ENCODE data around the gene LRRC37A.
"Not testable (repeated sequence)": the region's sequence is repeated elsewhere in the genome, so short reads cannot be mapped to it uniquely, and the experiment has no call there.

Gene LRRC37A

DNA sequence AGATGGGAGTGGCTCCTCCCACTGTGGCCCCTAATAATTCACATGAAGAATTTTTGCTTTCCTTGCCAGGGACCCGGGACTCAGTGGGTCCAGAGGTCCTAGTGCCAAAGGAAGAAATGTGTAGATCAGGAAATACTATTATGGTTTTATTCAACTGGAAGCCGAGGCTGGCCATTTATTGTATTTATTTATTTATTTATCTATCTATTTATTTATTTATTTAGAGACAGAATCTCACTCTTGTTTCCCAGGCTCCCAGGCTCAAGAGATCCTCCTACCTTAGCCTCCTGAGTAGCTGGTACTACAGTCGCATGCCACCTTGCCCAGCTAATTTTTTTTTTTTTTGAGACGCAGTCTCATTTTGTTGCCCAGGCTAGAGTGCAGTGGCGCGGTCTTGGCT, 40.7 kb upstream of the LRRC37A start:
- not testable (repeated sequence) for H3K23ac ChIP-seq (ENCODE audit: low read length); H2BK5ac ChIP-seq (ENCODE audit: low read depth, low read length, poor library complexity); H3K36me3 ChIP-seq (ENCODE audit: control insufficient read depth in 1 of 2, insufficient read depth in 2 of 2, low read length in 2 of 2); H3K27me3 ChIP-seq (ENCODE audit: insufficient read depth, low read length); H2BK12ac ChIP-seq (ENCODE audit: low read length); H2AK5ac ChIP-seq (ENCODE audit: low read length); H3K79me1 ChIP-seq (ENCODE audit: low read length); H4K91ac ChIP-seq (ENCODE audit: low read depth, low read length); H4K12ac ChIP-seq (ENCODE audit: low read depth, low read length); H3K4me1 ChIP-seq (ENCODE audit: control insufficient read depth in 1 of 2, insufficient read depth in 2 of 2, low read length in 2 of 2); H2BK120ac ChIP-seq (ENCODE audit: insufficient read depth, low read length, poor library complexity); H3K79me2 ChIP-seq (ENCODE audit: control insufficient read depth, insufficient read depth, low read length, poor library complexity); H3K14ac ChIP-seq (ENCODE audit: low read length); H3K4me3 ChIP-seq (ENCODE audit: low read depth, low read length); DNase-seq; H3K4ac ChIP-seq (ENCODE audit: low read depth, low read length); H2AFZ ChIP-seq (ENCODE audit: insufficient read depth, low read length, poor library complexity); H3K9ac ChIP-seq (ENCODE audit: low read length); H4K8ac ChIP-seq (ENCODE audit: low read depth, low read length); H3K18ac ChIP-seq (ENCODE audit: low read length); H3K4me2 ChIP-seq (ENCODE audit: low read length); H3K27ac ChIP-seq (ENCODE audit: low read depth, low read length); H3K9me3 ChIP-seq (ENCODE audit: insufficient read depth, low read depth, low read length)
- WGBS (ENCODE audit: extremely low coverage, insufficient coverage, insufficient read length): no CpG with 5 or more reads among the region's 6 CpGs

DNA sequence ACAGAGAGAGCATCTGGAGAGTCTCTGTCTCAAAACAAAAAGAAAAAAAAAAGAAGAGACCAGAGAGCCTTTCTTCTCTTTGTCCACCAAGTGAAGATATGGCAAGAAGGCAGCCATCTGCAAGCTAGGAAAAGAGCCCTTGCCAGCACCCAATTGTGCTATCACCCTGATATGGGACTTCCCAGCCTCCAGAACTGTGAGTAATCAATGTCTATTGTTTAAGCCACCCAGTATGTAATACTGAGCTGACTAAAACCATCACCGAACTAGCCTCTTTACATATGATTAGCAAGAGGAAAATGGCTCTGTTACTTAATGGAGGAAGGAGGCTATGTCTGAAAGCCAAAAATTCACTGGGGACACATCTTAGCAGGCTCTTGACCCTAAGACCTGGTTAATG, 38.6 kb upstream of the LRRC37A start:
- not testable (repeated sequence) for H3K4me2 ChIP-seq (ENCODE audit: low read length); H2AFZ ChIP-seq (ENCODE audit: insufficient read depth, low read length, poor library complexity); H3K79me2 ChIP-seq (ENCODE audit: control insufficient read depth, insufficient read depth, low read length, poor library complexity); H3K79me1 ChIP-seq (ENCODE audit: low read length); H2BK5ac ChIP-seq (ENCODE audit: low read depth, low read length, poor library complexity); H2BK120ac ChIP-seq (ENCODE audit: insufficient read depth, low read length, poor library complexity); H3K27me3 ChIP-seq (ENCODE audit: insufficient read depth, low read length); H3K9me3 ChIP-seq (ENCODE audit: insufficient read depth, low read depth, low read length); H3K36me3 ChIP-seq (ENCODE audit: control insufficient read depth in 1 of 2, insufficient read depth in 2 of 2, low read length in 2 of 2); H3K4ac ChIP-seq (ENCODE audit: low read depth, low read length); H3K9ac ChIP-seq (ENCODE audit: low read length); H4K8ac ChIP-seq (ENCODE audit: low read depth, low read length); H4K91ac ChIP-seq (ENCODE audit: low read depth, low read length); H3K23ac ChIP-seq (ENCODE audit: low read length); H3K4me1 ChIP-seq (ENCODE audit: control insufficient read depth in 1 of 2, insufficient read depth in 2 of 2, low read length in 2 of 2); H3K4me3 ChIP-seq (ENCODE audit: low read depth, low read length); H3K18ac ChIP-seq (ENCODE audit: low read length); H2AK5ac ChIP-seq (ENCODE audit: low read length); H4K12ac ChIP-seq (ENCODE audit: low read depth, low read length); H2BK12ac ChIP-seq (ENCODE audit: low read length); DNase-seq; H3K27ac ChIP-seq (ENCODE audit: low read depth, low read length); H3K14ac ChIP-seq (ENCODE audit: low read length)
- WGBS (ENCODE audit: extremely low coverage, insufficient coverage, insufficient read length): no CpG with 5 or more reads among the region's 1 CpG

DNA sequence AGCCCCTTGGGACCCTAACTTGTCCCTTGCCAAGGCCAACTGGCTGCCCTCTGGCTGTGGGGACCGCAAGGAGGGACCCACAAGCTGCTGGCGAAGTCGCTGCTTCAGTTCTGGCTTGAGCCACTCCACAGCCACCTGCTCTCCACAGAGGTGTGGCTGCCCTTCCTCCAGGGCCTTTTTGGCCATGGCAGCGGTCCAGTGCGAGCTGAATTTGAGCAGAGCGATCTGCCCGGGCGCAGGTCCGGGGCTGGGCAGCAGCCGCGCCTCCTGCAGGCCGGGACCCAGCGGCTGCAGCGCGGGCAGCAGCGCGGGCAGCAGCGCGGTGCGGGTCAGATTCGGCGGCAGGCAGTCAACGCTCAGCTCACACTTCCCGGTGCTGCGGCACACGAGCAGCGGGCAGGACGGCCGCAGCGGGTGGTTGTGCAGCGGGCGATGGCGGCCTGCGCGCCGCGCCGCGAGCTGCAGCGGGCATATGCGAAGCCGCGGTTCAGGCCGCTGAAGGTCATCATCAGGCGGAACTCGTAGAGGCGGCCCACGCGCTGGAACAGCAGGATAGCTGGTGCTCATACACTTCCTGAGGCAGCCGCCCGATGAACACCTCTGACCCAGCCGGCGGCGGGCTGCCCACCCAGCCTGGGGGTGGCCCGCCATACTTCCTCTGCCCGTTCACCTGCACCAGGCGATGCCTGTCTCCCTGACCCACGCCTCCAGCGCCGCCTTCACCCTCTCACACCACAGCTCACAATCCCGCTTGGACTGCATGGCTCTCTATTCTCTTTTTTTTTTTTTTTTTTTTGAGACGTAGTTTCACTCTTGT, 34.9 kb upstream of the LRRC37A start:
- H3K4me3 ChIP-seq (ENCODE audit: low read depth, low read length); H3K23ac ChIP-seq (ENCODE audit: low read length); H3K79me2 ChIP-seq (ENCODE audit: control insufficient read depth, insufficient read depth, low read length, poor library complexity); H2BK120ac ChIP-seq (ENCODE audit: insufficient read depth, low read length, poor library complexity); H3K4ac ChIP-seq (ENCODE audit: low read depth, low read length); H4K8ac ChIP-seq (ENCODE audit: low read depth, low read length); H3K9me3 ChIP-seq (ENCODE audit: insufficient read depth, low read depth, low read length); H3K18ac ChIP-seq (ENCODE audit: low read length); H3K36me3 ChIP-seq (ENCODE audit: control insufficient read depth in 1 of 2, insufficient read depth in 2 of 2, low read length in 2 of 2); H3K4me1 ChIP-seq (ENCODE audit: control insufficient read depth in 1 of 2, insufficient read depth in 2 of 2, low read length in 2 of 2); H2BK12ac ChIP-seq (ENCODE audit: low read length); H3K9ac ChIP-seq (ENCODE audit: low read length); H4K12ac ChIP-seq (ENCODE audit: low read depth, low read length); H3K79me1 ChIP-seq (ENCODE audit: low read length); H2BK5ac ChIP-seq (ENCODE audit: low read depth, low read length, poor library complexity); H3K27me3 ChIP-seq (ENCODE audit: insufficient read depth, low read length); H2AK5ac ChIP-seq (ENCODE audit: low read length); H2AFZ ChIP-seq (ENCODE audit: insufficient read depth, low read length, poor library complexity); H4K91ac ChIP-seq (ENCODE audit: low read depth, low read length); H3K14ac ChIP-seq (ENCODE audit: low read length); H3K27ac ChIP-seq (ENCODE audit: low read depth, low read length): not testable (repeated sequence)
- DNase-seq: peak in 1 of 2 donors; percentile 38
- WGBS (ENCODE audit: extremely low coverage, insufficient coverage, insufficient read length): no CpG with 5 or more reads among the region's 62 CpGs
- peak overlapping the region; percentile 57 for H3K4me2 ChIP-seq (ENCODE audit: low read length)

DNA sequence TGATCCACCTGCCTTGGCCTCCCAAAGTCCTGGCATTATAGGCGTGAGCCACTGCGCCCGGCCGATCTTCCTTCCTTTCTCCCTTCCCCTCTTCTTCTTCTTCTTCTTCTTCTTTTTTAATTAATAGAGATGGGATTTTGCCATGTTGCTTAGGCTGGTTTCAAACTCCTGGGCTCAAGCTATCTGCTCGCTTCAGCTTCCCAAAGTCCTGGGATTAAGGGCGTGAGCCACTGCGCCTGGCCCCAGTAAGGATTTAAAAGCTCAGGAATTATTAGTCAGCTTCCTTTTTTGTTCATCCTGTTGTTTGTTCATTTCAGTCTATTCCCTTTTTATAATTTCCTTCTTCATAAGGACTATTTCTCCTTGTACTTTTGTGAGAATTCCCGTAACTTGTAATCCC, 32.7 kb upstream of the LRRC37A start:
- Histone ChIP-seq H3K23ac (ENCODE audit: low read length) (no peak overlapping the region), H3K79me1 (ENCODE audit: low read length) (peaks cover 6% of the 10 kb centered on the region), H2BK5ac (ENCODE audit: low read depth, low read length, poor library complexity) (no peak overlapping the region), H2AFZ (ENCODE audit: insufficient read depth, low read length, poor library complexity) (no peak overlapping the region), H3K4me3 (ENCODE audit: low read depth, low read length) (no peak overlapping the region), H3K4me1 (ENCODE audit: control insufficient read depth in 1 of 2, insufficient read depth in 2 of 2, low read length in 2 of 2) (peaks cover 6 to 15% of the 10 kb centered on the region in 2 experiments), H4K91ac (ENCODE audit: low read depth, low read length) (no peak overlapping the region), H2AK5ac (ENCODE audit: low read length) (no peak overlapping the region), H3K18ac (ENCODE audit: low read length) (no peak overlapping the region), H3K79me2 (ENCODE audit: control insufficient read depth, insufficient read depth, low read length, poor library complexity) (peaks cover 4% of the 10 kb centered on the region), H3K36me3 (ENCODE audit: control insufficient read depth in 1 of 2, insufficient read depth in 2 of 2, low read length in 2 of 2) (no peaks in the 10 kb centered on the region), H3K4me2 (ENCODE audit: low read length) (no peak overlapping the region), H3K4ac (ENCODE audit: low read depth, low read length) (no peak overlapping the region), H3K27ac (ENCODE audit: low read depth, low read length) (no peak overlapping the region), H2BK120ac (ENCODE audit: insufficient read depth, low read length, poor library complexity) (no peak overlapping the region), H3K9ac (ENCODE audit: low read length) (no peak overlapping the region), H3K9me3 (ENCODE audit: insufficient read depth, low read depth, low read length) (peaks cover 3% of the 10 kb centered on the region), H3K14ac (ENCODE audit: low read length) (no peak overlapping the region), H3K27me3 (ENCODE audit: insufficient read depth, low read length) (peaks cover 10% of the 10 kb centered on the region), H2BK12ac (ENCODE audit: low read length) (no peak overlapping the region), H4K12ac (ENCODE audit: low read depth, low read length) (no peak overlapping the region), H4K8ac (ENCODE audit: low read depth, low read length) (no peak overlapping the region)
- no CpG with 5 or more reads among the region's 8 CpGs for WGBS (ENCODE audit: extremely low coverage, insufficient coverage, insufficient read length)
- DNase-seq: no peak

Measured in trophoblast cell (in vitro differentiated cells and primary cell).